Measurements from ENCODE around the gene AQP10. TPM values are rescaled to one million over a fixed set of nuclear protein-coding genes. Genes with fewer than 3 reads are reported as not detected.
"Not testable (repeated sequence)": the region's sequence is repeated elsewhere in the genome, so short reads cannot be mapped to it uniquely, and the experiment has no call there.

Gene AQP10
- total RNA-seq, 4 donors from 2014 or later, result not detected

DNA sequence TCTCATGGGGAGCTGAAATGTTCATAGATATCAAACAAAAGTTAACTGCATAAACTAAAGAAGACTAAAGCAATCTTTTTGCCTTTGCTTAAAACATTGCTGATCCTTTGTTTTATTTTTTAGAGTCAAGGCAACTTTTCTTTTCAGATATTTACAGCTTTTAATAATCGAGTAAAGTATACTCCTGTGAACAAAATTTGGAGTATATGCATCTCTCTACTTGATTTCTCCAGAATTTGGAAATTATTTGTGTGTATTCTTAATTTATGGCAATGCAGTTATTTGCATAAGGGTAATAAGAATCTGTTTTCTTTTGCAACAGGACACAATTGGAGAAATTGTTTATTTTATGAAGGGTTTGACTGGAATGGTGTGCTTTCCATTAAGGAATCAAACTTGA is 4.2 kb upstream of the AQP10 start:
- DNase-seq, result no peak
- H3K27me3 ChIP-seq, result no peaks in the 10 kb centered on the region
- no peak overlapping the region for H3K4me3 ChIP-seq
- intact Hi-C loops (cut with DNase I; ENCODE audit: low total_unique reads), result no loop called here
- no peak overlapping the region for H3K27ac ChIP-seq
- H3K36me3 ChIP-seq, result no peaks in the 10 kb centered on the region
- TF ChIP-seq, protein P1, sequence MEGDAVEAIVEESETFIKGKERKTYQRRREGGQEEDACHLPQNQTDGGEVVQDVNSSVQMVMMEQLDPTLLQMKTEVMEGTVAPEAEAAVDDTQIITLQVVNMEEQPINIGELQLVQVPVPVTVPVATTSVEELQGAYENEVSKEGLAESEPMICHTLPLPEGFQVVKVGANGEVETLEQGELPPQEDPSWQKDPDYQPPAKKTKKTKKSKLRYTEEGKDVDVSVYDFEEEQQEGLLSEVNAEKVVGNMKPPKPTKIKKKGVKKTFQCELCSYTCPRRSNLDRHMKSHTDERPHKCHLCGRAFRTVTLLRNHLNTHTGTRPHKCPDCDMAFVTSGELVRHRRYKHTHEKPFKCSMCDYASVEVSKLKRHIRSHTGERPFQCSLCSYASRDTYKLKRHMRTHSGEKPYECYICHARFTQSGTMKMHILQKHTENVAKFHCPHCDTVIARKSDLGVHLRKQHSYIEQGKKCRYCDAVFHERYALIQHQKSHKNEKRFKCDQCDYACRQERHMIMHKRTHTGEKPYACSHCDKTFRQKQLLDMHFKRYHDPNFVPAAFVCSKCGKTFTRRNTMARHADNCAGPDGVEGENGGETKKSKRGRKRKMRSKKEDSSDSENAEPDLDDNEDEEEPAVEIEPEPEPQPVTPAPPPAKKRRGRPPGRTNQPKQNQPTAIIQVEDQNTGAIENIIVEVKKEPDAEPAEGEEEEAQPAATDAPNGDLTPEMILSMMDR (IDR thresholded peaks at IDR 0.05 in 4 of 5, conservative IDR thresholded peaks at IDR 0.05 in 1 of 5), result no peak
- TF ChIP-seq POLR2A (IDR thresholded peaks at IDR 0.05), result no peak
- ATAC-seq, result no peak
- in situ Hi-C loops (cut with MboI; ENCODE audit: low sequenced_read_pairs in 4 of 4), result loop anchor here in 1 of 4 donors (25.0 kb wide), 1 partner anchor 304 kb away; no protein-coding TSS in a partner anchor
- no peaks in the 10 kb centered on the region for H3K4me1 ChIP-seq
- H3K9me3 ChIP-seq, result no peaks in the 10 kb centered on the region

DNA sequence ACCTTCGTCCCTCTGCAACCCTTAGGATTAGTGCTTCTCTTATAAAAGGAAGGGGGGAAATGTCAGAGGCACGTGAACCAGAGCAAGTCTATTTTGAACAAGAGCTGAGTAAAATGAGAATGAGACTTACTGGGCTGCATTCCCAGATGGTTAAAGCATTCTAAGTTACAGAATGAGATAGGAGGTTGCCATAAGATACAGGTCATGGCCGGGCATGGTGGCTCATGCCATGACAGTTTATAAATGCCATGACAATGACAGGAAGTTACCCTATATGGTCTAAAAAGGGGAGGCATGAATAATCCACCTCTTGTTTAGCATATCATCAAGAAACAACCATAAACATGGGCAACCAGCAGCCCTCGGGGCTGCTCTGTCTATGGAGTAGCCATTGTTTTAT is 2.5 kb upstream of the AQP10 start:
- no peak overlapping the region for H3K27ac ChIP-seq
- in situ Hi-C loops (cut with MboI; ENCODE audit: low sequenced_read_pairs in 4 of 4), result loop anchor here in 1 of 4 donors (25.0 kb wide), 1 partner anchor 306 kb away; no protein-coding TSS in a partner anchor
- no peaks in the 10 kb centered on the region for H3K9me3 ChIP-seq
- H3K4me1 ChIP-seq, result no peaks in the 10 kb centered on the region
- DNase-seq (no peak), ATAC-seq (no peak)
- H3K4me3 ChIP-seq, result no peak overlapping the region
- no peaks in the 10 kb centered on the region for H3K36me3 ChIP-seq
- TF ChIP-seq, protein P1 (IDR thresholded peaks at IDR 0.05 in 4 of 5, conservative IDR thresholded peaks at IDR 0.05 in 1 of 5), result no peak
- no peak for TF ChIP-seq POLR2A (IDR thresholded peaks at IDR 0.05)
- H3K27me3 ChIP-seq, result no peaks in the 10 kb centered on the region
- intact Hi-C loops (cut with DNase I; ENCODE audit: low total_unique reads), result no loop called here

GRCh38 chr1:154321609-154321934 is 679 bp downstream of the AQP10 start:
- H3K36me3 ChIP-seq, H3K27ac ChIP-seq, H3K4me3 ChIP-seq, DNase-seq, ATAC-seq, H3K9me3 ChIP-seq: not testable (repeated sequence)
- H3K4me1 ChIP-seq, result peaks cover 13 to 15% of the 10 kb centered on the region in 2 donors
- intact Hi-C loops (cut with DNase I; ENCODE audit: low total_unique reads), result loop anchor here (10.0 kb wide), 1 partner anchor 83 kb away; the partner anchor contains the start of gene IL6R
- in situ Hi-C loops (cut with MboI; ENCODE audit: low sequenced_read_pairs in 4 of 4), result loop anchor here in 1 of 4 donors (25.0 kb wide), 1 partner anchor 309 kb away; no protein-coding TSS in a partner anchor
- H3K27me3 ChIP-seq, result peaks cover 11 to 15% (median 12%) of the 10 kb centered on the region in 3 donors

GRCh38 chr1:154323493-154323892 is 2.6 kb downstream of the AQP10 start:
- in situ Hi-C loops (cut with MboI; ENCODE audit: low sequenced_read_pairs in 4 of 4), result loop anchor here in 1 of 4 donors (25.0 kb wide), 1 partner anchor 311 kb away; no protein-coding TSS in a partner anchor
- intact Hi-C loops (cut with DNase I; ENCODE audit: low total_unique reads), result loop anchor here (10.0 kb wide), 1 partner anchor 81 kb away; the partner anchor contains the start of gene IL6R
- H3K9me3 ChIP-seq, result no peaks in the 10 kb centered on the region
- peaks cover 20 to 23% (median 22%) of the 10 kb centered on the region in 3 donors for H3K27me3 ChIP-seq
- no peak overlapping the region for H3K27ac ChIP-seq
- H3K36me3 ChIP-seq, result no peaks in the 10 kb centered on the region
- DNase-seq, result no peak
- TF ChIP-seq, protein P1 (IDR thresholded peaks at IDR 0.05 in 4 of 5, conservative IDR thresholded peaks at IDR 0.05 in 1 of 5), result no peak
- TF ChIP-seq POLR2A (IDR thresholded peaks at IDR 0.05), result no peak
- H3K4me1 ChIP-seq, result peaks cover 21 to 28% of the 10 kb centered on the region in 2 donors
- no peak for ATAC-seq
- H3K4me3 ChIP-seq, result no peak overlapping the region

GRCh38 chr1:154324241-154324640 is 3.3 kb downstream of the AQP10 start:
- intact Hi-C loops (cut with DNase I; ENCODE audit: low total_unique reads), result loop anchor here (10.0 kb wide), 1 partner anchor 81 kb away; the partner anchor contains the start of gene IL6R
- Histone ChIP-seq H3K27ac (no peak overlapping the region), H3K36me3 (no peaks in the 10 kb centered on the region), H3K4me3 (peak overlapping the region in 2 of 4 donors; percentile 57 to 58), H3K9me3 (no peaks in the 10 kb centered on the region), H3K27me3 (peaks cover 20 to 29% (median 27%) of the 10 kb centered on the region in 3 donors), H3K4me1 (peaks cover 21 to 28% of the 10 kb centered on the region in 2 donors)
- in situ Hi-C loops (cut with MboI; ENCODE audit: low sequenced_read_pairs in 4 of 4), result loop anchor here in 1 of 4 donors (25.0 kb wide), 1 partner anchor 312 kb away; no protein-coding TSS in a partner anchor
- TF ChIP-seq, protein P1 (IDR thresholded peaks at IDR 0.05 in 4 of 5, conservative IDR thresholded peaks at IDR 0.05 in 1 of 5), result no peak
- DNase-seq (no peak), ATAC-seq (no peak)

All from gastrocnemius medialis (tissue), 4 donors.